Suprapubic skin (tissue), 4 donors: ENCODE measurements around the gene PPIL3. TPM values are rescaled to one million over a fixed set of nuclear protein-coding genes. Genes with fewer than 3 reads are reported as not detected.

Experiments used
- total RNA-seq, 4 donors: library from RNA; depleted of rRNA; stranded (reverse); fragments of >200 nt; gene quantifications; one replicate each; pipeline ENCODE4 v1.1.0, GENCODE V29; 2016

PPIL3 gene
- total RNA-seq, 4 donors from 2014 or later: 17.4 to 75.8 (median 22.5) TPM

Other genes starting within 250 kb of the PPIL3 start
- gene BZW1, start 77.2 kb downstream of the PPIL3 start, total RNA-seq: 100 to 1,000 TPM; 103 to 215 (median 137) TPM
- gene CLK1, start 24.4 kb downstream of the PPIL3 start, total RNA-seq: 100 to 1,000 TPM in 3 of 4 donors, 10 to 100 TPM in 1; 61.0 to 394 (median 130) TPM
- 10 to 100 TPM; 22.0 to 34.7 (median 29.9) TPM for gene NIF3L1, start 294 bp upstream of the PPIL3 start, total RNA-seq
- 10 to 100 TPM; 13.3 to 39.7 (median 17.3) TPM for gene ORC2, start 74.6 kb upstream of the PPIL3 start, total RNA-seq
- gene HYCC2, start 182.6 kb upstream of the PPIL3 start, total RNA-seq: 10 to 100 TPM; 11.6 to 26.8 (median 12.7) TPM
- gene NDUFB3, start 182.9 kb upstream of the PPIL3 start, total RNA-seq: 10 to 100 TPM; 35.2 to 42.7 (median 37.5) TPM
- gene CFLAR, start 227.1 kb upstream of the PPIL3 start, total RNA-seq: 100 to 1,000 TPM; 116 to 250 (median 147) TPM